Astrocyte of the spinal cord (primary cell): Measurements from ENCODE around the gene FNDC3A.

Experiments
- DNase-seq: peaks from one replicate; pipeline ENCODE4 v3.0.0; 2011; ENCODE audit warnings: low read depth, low spot score
- H3K4me3 ChIP-seq: 2 replicates; pipeline ENCODE4 v1.5.1; 2011; ENCODE audit warnings: low read depth, mild to moderate bottlenecking, low read length, moderate library complexity
- CTCF ChIP-seq: IDR thresholded peaks from 2 replicates; pipeline ENCODE4 v1.5.1; 2012; ENCODE audit warnings: low read depth, mild to moderate bottlenecking, low read length, inconsistent platforms
- in situ Hi-C: cut with HindIII; loops from 2 replicates; pipeline ENCODE4 v1.10.0; 2017; ENCODE audit warnings: low sequenced_read_pairs

FNDC3A gene

GRCh38 chr13:48942131-48942530, 33.6 kb upstream of the FNDC3A start:
- H3K4me3 ChIP-seq: no peak overlapping the region
- TF ChIP-seq CTCF: no peak
- in situ Hi-C loops: no loop called here
- peak; percentile 65 for DNase-seq

- H3K4me3 ChIP-seq: no peak overlapping the region
- no peak for DNase-seq
- no peak for TF ChIP-seq CTCF
- in situ Hi-C loops: no loop called here
Measured at GRCh38 chr13:48944221-48944620, 31.5 kb upstream of the FNDC3A start.

- H3K4me3 ChIP-seq: no peak overlapping the region
- DNase-seq: no peak
- in situ Hi-C loops: no loop called here
- TF ChIP-seq CTCF: no peak
Measured at GRCh38 chr13:48945626-48946025, 30.1 kb upstream of the FNDC3A start.

GRCh38 chr13:48946163-48946562, 29.5 kb upstream of the FNDC3A start:
- H3K4me3 ChIP-seq: no peak overlapping the region
- no peak for TF ChIP-seq CTCF
- in situ Hi-C loops: no loop called here
- DNase-seq: no peak

- no peak overlapping the region for H3K4me3 ChIP-seq
- no peak for TF ChIP-seq CTCF
- in situ Hi-C loops: no loop called here
- DNase-seq: no peak
Measured at GRCh38 chr13:48949566-48950500, 25.9 kb upstream of the FNDC3A start.

- in situ Hi-C loops: no loop called here
- H3K4me3 ChIP-seq: no peak overlapping the region
- TF ChIP-seq CTCF: no peak
- DNase-seq: peak; percentile 28
Measured at GRCh38 chr13:48950501-48950875, 25.2 kb upstream of the FNDC3A start.
